GM12872 (cell line): ENCODE data around the gene RNF121.

Experiments used
- TF ChIP-seq, protein P1 (sequence below): IDR thresholded peaks from 3 replicates; pipeline ENCODE4 v1.5.1; 2011; ENCODE audit warnings: low read depth, mild to moderate bottlenecking, low read length, moderate library complexity; ENCODE audit not compliant: insufficient read depth

RNF121 gene

DNA sequence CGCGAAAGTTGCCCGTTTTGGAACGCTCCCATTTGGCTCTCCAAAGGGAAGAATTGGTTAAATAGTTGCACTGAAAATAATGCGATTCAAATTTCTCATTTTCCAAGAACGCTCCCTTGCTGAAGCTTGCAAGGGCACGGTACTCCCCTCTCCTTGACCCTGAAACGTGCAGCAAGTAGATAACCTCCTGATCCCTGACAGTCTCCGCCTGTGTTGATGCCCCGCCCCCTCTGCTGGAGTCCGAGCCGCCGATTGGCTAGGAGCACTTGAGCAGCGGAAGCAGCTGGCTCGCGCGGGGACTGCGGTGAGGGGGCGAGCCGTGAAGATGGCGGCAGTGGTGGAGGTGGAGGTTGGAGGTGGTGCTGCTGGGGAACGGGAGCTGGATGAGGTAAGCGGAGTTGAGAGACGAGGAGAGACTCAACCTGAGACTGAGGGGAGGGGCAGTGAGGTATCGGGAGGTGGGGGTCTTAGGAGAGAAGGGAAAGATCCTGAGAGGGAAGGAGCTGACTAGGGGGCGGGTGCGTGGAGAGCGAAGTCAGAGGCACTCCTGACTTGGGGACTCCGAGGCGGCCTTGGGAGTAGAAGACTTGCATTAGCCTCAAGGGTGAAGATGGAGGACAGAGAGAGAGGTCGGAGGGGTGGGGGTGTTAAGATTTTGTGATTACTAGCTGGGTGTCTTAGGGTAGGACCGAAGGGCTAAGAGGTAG lies at the start of gene RNF121:
TSS of gene RNF121 (plus strand) at position 310 of the 707 bp plus-strand sequence. CDS start at position 326, 16 bp downstream.
- TF ChIP-seq, protein P1, sequence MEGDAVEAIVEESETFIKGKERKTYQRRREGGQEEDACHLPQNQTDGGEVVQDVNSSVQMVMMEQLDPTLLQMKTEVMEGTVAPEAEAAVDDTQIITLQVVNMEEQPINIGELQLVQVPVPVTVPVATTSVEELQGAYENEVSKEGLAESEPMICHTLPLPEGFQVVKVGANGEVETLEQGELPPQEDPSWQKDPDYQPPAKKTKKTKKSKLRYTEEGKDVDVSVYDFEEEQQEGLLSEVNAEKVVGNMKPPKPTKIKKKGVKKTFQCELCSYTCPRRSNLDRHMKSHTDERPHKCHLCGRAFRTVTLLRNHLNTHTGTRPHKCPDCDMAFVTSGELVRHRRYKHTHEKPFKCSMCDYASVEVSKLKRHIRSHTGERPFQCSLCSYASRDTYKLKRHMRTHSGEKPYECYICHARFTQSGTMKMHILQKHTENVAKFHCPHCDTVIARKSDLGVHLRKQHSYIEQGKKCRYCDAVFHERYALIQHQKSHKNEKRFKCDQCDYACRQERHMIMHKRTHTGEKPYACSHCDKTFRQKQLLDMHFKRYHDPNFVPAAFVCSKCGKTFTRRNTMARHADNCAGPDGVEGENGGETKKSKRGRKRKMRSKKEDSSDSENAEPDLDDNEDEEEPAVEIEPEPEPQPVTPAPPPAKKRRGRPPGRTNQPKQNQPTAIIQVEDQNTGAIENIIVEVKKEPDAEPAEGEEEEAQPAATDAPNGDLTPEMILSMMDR = no peak

DNA sequence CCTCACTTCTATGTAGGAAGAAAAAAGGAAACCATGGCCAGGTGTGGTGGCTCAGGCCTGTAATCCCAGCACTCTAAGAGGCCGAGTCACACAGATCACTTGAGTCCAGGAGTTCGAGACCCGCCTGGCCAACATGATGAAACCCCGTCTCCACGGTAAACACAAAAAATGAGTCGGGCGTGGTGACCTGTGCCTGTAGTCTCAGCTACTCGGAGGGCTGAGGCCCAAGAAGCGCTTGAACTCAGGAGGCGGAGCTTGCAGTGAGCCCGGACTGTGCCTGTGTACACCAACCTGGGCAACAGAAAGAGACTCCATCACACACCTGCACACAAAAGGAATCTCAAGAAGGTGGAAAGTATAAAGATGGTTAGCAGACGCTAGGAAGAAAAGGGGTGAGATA lies 32.9 kb upstream of the RNF121 start:
- TF ChIP-seq, protein P1 = no peak

DNA sequence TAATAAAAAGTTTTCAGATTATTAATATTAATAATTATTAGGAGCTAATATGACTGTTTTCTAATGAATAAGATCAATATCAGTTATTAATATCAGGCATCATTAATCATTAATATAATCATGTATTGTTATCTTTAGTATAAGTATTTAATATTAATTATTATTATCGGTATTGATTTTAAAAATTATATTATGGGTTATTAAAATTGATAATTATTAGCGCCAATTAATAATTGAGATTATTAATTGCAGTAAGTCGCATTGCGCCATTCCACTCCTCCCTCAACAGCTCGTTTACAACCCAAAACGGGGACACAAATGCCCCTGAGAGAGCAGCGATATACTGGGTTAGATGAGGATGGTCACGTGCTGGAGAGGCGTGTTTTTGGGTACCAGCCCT lies 20.6 kb upstream of the RNF121 start:
- TF ChIP-seq, protein P1 = no peak

DNA sequence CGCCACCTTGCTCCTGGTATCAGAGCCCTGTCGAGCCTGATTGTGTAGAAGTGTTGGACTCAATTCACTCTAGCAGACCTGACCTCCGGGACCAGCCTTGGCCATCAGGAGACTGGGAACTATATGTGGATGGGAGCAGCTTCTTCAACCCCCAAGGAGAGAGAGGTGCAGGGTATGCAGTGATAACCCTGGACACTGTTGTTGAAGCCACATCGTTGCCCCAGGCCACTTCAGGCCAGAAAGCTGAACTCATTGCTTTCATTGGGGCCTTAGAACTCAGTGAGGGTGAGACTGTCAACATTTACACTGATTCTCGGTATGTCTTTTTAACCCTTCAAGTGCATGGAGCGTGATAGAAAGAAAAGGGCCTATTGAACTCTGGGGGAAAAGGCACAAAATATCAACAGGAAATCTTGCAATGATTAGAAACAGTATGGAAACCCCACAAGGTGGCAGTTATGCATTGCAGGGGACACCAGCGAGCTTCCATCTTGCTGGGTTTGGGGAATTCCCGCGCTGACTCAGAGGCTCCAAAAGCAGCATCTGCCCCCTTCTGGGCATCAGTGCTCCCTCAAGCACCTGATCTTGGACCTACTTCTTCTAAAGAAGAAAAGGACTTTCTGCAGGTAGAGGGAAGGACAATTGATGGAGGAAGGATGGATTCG lies 17.4 kb upstream of the RNF121 start:
- TF ChIP-seq, protein P1 = peak; percentile 37; the same call in 2 of the 3 replicates

DNA sequence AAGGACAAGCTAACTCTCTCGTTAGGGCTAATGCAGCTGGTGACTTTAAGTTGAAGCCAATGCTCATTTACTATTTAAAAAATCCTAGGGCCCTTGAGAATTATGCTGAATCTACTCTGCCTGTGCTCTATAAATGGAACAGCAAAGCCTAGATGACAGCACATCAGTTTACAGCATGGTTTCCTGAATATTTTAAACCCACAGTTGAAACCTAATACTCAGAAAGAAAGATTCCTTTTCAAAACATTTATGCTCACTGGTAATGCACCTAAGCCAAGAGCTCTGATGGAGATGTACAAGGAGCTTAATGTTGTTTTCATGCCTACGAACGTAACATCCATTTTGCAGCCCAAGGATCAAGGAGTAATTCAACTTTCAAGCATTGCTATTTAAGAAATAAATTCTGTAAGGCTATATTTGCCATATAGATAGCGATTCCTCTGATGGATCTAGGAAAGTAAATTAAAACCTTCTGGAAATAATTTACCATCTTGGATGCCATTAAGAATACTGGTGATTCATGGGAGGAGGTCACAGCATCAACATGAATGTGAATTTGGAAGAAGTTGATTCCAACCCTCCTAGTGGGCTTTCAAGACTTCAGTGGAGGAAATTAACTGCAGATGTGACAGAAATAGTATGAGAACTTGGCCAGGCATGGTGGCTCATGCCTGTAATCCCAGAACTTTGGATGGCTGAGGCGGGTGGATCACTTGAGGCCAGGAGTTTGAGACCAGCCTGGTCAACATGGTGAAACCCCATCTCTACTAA lies 14.9 kb upstream of the RNF121 start:
- TF ChIP-seq, protein P1 = no peak

DNA sequence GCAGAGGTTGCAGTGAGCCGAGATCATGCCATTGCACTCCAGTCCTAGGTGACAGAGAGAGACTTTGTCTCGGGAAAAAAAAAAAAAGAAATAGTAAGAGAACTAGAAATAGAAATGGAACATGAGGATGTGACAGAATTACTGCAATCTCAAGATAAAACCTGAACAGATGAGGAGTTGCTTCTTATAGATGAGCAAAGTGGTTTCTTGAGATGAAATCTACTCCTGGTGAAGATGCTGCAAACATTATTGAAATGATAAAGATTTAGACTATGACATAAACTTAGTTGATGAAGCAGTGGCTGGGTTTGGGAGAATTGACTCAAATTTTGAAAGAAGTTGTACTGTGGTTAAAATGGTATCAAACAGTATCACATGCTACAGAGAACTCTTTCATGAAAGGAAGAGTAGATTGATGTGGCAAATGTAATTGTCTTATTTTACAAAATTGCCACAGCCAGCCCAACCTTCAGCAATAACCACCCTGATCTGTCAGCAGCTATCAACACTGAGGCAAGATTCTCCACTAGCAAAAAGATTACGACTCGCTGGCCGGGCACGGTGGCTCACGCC lies 14.1 kb upstream of the RNF121 start:
- TF ChIP-seq, protein P1 = no peak

DNA sequence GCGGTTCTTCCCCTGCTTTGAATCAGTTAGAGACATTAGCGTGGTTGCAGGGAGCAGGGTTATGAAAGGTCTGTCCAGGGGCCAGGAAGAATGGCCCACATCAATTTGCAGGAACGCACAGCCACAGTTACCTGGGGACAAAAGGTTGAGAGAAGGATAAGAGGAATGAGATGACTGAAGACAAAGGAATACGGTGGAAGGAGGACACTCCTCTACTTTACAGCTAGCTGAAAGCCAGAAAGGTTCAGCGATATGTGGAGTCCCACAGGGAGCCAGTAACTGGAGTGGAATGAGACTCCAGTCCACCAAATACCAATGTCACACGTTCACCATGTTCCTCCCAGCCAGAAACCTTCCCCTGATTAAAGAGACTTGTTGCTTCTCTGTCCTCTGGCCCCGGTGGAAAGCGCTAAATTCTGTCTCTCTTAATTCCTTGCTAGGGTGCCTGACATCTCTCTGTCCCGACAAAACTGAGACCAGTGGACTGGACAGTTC lies 11.2 kb upstream of the RNF121 start:
- TF ChIP-seq, protein P1 = no peak
